Activated T-cell treated with anti-CD3 and anti-CD28 coated beads, Interleukin-2, amount 50 U/mL, for 72 hours (primary cell): ENCODE measurements around the gene EFCAB7. TPM values are rescaled to one million over a fixed set of nuclear protein-coding genes. Genes with fewer than 3 reads are reported as not detected.

Experiments used
- ATAC-seq, 2 donors: fragments of 150-1000 bp; cut with Tn5 transposase; replicated peaks in 1 of 2; 2 replicates each; pipeline ENCODE4 v1.10.0; 2021; ENCODE audit warnings: moderate library complexity in 2 of 2, mild to moderate bottlenecking in 1 of 2
- DNase-seq, 2 donors: peaks; one replicate each; pipeline ENCODE4 v3.0.0; 2021 to 2022; ENCODE audit warnings: mixed read lengths in 1 of 2
- H3K27ac Mint-ChIP-seq: one replicate; pipeline ENCODE4 v1.8.0; 2022; ENCODE audit warnings: mild to moderate bottlenecking, moderate library complexity, mixed read lengths
- H3K27me3 Mint-ChIP-seq: one replicate; pipeline ENCODE4 v1.8.0; 2022; ENCODE audit warnings: low read depth, mixed read lengths
- H3K36me3 Mint-ChIP-seq, 2 donors: one replicate each; pipeline ENCODE4 v1.8.0; 2022; ENCODE audit warnings: mixed read lengths in 2 of 2, mild to moderate bottlenecking in 1 of 2; ENCODE audit not compliant: insufficient read depth in 2 of 2
- H3K4me1 Mint-ChIP-seq: one replicate; pipeline ENCODE4 v1.8.0; 2022; ENCODE audit warnings: low read depth, mixed read lengths
- H3K4me3 Mint-ChIP-seq, 2 donors: one replicate each; pipeline ENCODE4 v1.8.0; 2022; ENCODE audit warnings: mild to moderate bottlenecking in 2 of 2, mixed read lengths in 2 of 2, moderate library complexity in 2 of 2
- H3K9me3 Mint-ChIP-seq, 2 donors: one replicate each; pipeline ENCODE4 v1.8.0; 2022; ENCODE audit warnings: mixed read lengths in 2 of 2
- total RNA-seq, 2 donors: library from RNA; stranded (reverse); gene quantifications; one replicate each; pipeline ENCODE4 v1.2.3, GENCODE V29; 2022

Gene EFCAB7, protein sequence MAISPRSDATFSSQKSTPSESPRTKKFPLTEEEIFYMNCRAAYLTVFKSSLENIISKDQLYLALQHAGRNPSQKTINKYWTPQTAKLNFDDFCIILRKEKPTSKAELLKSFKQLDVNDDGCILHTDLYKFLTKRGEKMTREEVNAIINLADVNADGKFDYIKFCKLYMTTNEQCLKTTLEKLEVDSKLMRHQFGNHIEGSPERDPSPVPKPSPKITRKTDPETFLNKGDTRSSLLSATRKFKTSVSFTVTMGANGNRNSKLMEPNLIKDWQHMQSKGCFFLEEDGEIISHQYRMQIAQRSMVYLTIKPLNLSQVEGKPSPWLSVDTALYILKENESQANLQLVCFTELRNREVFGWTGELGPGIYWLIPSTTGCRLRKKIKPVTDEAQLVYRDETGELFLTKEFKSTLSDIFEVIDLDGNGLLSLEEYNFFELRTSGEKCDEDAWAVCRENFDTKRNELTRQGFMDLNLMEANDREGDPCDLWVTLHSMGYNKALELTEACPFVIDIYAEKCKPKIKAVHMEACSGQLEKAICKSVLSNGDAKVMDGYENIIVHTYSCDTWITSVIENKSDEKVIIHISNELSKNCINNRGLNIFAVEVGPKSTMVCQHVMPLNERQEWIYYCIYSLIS
- 1 to 10 TPM; 7.2 to 7.5 TPM for total RNA-seq

DNA sequence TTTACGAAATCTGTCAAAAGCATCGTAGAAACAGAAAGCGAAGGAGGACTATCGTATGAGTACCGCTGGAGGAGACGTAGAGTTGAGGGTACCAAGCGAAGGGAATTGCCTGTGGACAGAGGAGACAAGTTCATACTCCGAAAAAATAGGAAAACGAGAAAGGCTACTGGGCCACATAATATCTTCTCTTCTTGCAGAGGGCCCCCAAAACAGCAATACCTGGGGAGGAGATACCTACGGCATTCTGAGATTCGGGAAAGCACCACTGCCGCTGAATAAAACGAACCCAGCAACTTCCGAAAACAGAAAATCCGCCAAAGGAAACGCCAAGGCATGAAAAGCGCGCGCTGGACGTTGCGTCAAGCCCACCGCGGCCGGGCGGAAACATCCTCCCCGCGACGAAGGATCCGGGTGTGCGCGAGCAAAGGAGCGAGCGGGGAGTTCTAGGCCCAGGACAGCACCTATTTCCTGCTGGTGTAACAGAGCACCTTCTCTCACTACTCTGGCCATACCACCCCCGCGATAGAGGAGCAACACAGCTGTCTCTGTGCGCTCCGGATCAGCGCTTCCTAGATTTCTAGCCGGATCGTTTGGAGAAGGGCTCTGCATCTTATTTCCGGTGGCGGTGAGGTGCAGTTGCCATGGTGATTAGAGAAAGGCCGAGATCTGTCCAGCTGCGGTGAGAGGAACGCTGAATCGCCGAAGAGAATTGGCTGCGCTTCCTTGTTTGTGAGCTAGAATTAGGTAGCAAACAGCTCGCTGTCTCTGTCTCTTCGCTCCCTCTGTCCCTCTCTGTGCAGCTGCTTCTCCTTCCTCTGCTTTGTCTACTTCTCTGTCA lies at the start of gene EFCAB7, which contains the start of gene ITGB3BP:
EFCAB7 (plus strand) TSS at position 635 of the 838 bp plus-strand sequence. CDS start 2,048 bp downstream, outside the sequence.
ITGB3BP (minus strand) TSS at position 335 of the 838 bp plus-strand sequence; CDS start at position 243, 92 bp downstream.
- Mint-ChIP-seq H3K9me3 (no peaks in the 10 kb centered on the region), H3K36me3 (peaks cover 2 to 5% of the 10 kb centered on the region in 2 donors), H3K27ac (peak within 1 kb of the TSS; percentile 100), H3K4me3 (peak within 1 kb of the TSS; percentile 94 to 100), H3K4me1 (peaks cover 34% of the 10 kb centered on the region), H3K27me3 (no peaks in the 10 kb centered on the region)
- peak; percentile 93 to 94 for ATAC-seq
- peak; percentile 86 to 89 for DNase-seq

GRCh38 chr1:63475761-63476160 lies 47.6 kb upstream of the EFCAB7 start:
- no peak for ATAC-seq
- no peaks in the 10 kb centered on the region for H3K9me3 Mint-ChIP-seq
- H3K4me3 Mint-ChIP-seq, result no peak overlapping the region
- no peaks in the 10 kb centered on the region for H3K4me1 Mint-ChIP-seq
- peaks cover 4 to 13% of the 10 kb centered on the region in 2 donors for H3K36me3 Mint-ChIP-seq
- H3K27me3 Mint-ChIP-seq, result no peaks in the 10 kb centered on the region
- no peak for DNase-seq
- H3K27ac Mint-ChIP-seq, result no peak overlapping the region

DNA sequence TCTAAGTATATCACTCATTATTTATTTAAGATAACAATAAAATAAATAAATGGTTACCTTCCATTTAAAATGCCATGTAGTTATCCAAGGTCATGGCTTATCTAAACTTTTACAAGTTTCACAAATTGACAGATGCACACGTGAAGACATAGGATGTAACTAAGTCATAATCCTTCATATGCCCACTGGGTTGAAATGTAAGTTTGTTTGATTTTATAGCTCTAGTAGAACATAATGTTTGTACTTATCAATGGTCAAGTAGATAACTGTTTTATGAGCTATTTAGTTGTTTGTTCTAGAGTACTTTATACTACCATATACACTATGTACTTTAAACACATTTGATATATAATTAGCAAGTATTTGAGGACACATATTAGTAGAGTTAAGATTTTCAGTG lies 43.3 kb upstream of the EFCAB7 start:
- DNase-seq (no peak), ATAC-seq (no peak)
- no peaks in the 10 kb centered on the region for H3K27me3 Mint-ChIP-seq
- H3K9me3 Mint-ChIP-seq, result no peaks in the 10 kb centered on the region
- H3K36me3 Mint-ChIP-seq, result peaks cover 3 to 7% of the 10 kb centered on the region in 2 donors
- H3K4me3 Mint-ChIP-seq, result no peak overlapping the region
- H3K27ac Mint-ChIP-seq, result no peak overlapping the region
- no peaks in the 10 kb centered on the region for H3K4me1 Mint-ChIP-seq

DNA sequence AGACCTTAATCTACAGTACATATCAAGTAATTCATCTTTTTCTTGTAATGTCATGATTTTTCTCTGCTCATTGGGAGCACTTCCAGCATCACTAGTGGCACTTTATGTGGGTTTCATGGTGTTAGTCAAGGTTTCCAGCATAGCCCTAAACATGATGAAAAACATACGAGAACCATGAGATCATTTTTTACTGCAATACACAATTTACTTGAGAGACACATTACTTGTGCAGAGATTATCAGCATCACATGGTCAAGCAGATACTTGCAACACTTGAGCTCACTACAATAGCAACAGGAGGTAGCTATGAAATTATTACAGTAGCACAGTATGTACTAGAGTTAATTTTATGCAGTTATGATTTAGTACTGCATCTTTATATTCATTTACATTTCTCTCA lies 36.7 kb upstream of the EFCAB7 start:
- H3K9me3 Mint-ChIP-seq, result no peaks in the 10 kb centered on the region

DNA sequence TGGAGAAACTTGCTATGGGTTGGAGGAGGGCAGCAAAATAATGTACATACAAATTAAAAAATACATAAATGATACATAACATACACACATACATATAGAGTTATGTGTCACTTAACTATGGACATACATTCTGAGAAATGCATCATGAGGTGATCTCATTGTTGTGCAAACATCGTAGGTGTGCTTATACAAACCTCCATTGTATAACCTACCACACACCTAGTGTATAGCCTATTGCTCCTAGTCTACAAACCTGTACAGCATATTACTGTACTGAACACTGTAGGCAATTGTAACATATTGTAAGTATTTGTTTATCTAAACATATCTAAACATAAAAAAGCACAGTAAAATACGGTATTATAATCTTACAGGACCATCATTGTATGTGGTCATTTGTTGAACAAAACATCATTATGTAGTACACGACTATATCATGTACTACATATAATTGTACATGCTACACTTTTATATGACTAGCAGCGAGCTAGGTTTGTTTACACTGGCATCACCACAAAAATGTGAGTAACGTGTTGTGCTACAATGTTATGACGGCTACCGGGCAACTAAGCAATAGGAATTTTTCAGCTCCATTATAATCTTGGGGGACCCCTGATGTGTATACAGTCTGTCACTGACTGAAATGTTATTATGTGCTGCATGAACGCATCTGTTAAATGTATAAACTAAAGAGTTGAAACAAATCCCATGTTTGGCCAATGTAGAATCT lies 35.8 kb upstream of the EFCAB7 start:
- Mint-ChIP-seq H3K36me3 (peaks cover 0 to 8% of the 10 kb centered on the region in 2 donors), H3K9me3 (no peaks in the 10 kb centered on the region), H3K27me3 (no peaks in the 10 kb centered on the region), H3K4me1 (peaks cover 2% of the 10 kb centered on the region), H3K4me3 (no peak overlapping the region), H3K27ac (no peak overlapping the region)
- ATAC-seq (no peak), DNase-seq (no peak)

More for the DNA sequence above, 36.7 kb upstream of the EFCAB7 start:
- H3K27ac Mint-ChIP-seq, result no peak overlapping the region
- DNase-seq (no peak), ATAC-seq (no peak)
- no peaks in the 10 kb centered on the region for H3K27me3 Mint-ChIP-seq
- no peaks in the 10 kb centered on the region for H3K4me1 Mint-ChIP-seq
- no peak overlapping the region for H3K4me3 Mint-ChIP-seq
- peaks cover 0 to 8% of the 10 kb centered on the region in 2 donors for H3K36me3 Mint-ChIP-seq

DNA sequence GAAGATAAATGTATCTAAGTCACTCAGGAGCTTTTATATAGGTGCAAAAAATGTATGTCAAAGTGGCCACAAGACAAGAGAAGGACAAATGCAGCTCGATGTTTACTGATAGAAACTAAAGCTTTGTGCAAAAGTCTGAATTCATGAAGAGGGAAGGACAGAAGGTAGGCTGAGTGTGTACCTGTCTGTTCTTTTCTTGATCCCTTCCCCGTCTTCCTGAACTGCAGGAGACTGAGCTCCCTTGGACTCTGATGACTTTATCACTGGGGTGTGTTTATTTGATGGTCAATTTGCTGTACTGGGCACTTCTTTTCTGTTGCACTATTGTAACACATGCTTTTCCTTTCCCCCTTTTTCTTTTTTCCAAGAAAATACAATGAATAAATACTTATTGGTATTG lies 25.7 kb upstream of the EFCAB7 start:
- no peak overlapping the region for H3K4me3 Mint-ChIP-seq
- peaks cover 3 to 6% of the 10 kb centered on the region in 2 donors for H3K36me3 Mint-ChIP-seq
- no peak overlapping the region for H3K27ac Mint-ChIP-seq
- H3K4me1 Mint-ChIP-seq, result peaks cover 2% of the 10 kb centered on the region
- no peaks in the 10 kb centered on the region for H3K9me3 Mint-ChIP-seq
- DNase-seq, result no peak
- H3K27me3 Mint-ChIP-seq, result no peaks in the 10 kb centered on the region
- no peak for ATAC-seq

DNA sequence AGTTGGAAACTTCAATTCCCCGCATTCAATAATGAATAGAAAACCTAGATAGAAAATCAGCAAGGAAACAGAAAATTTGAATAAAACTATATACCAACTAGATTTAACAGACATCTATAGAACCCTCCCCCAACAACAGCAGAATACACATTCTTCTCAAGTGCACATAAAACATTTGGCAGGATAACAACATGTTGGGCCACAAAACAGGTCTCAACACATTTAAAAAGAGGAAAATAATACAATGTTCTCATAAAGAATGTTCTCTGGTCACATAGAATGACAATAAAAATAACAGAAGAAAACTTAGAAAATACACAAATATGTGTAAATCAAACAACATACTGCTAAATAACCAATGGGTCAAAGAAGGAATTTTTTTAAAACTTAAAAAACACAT lies 25.2 kb upstream of the EFCAB7 start:
- no peaks in the 10 kb centered on the region for H3K9me3 Mint-ChIP-seq
- peaks cover 3 to 6% of the 10 kb centered on the region in 2 donors for H3K36me3 Mint-ChIP-seq
- H3K27me3 Mint-ChIP-seq, result no peaks in the 10 kb centered on the region
- DNase-seq, result no peak
- H3K4me1 Mint-ChIP-seq, result no peaks in the 10 kb centered on the region
- H3K27ac Mint-ChIP-seq, result no peak overlapping the region
- H3K4me3 Mint-ChIP-seq, result no peak overlapping the region
- ATAC-seq, result no peak

DNA sequence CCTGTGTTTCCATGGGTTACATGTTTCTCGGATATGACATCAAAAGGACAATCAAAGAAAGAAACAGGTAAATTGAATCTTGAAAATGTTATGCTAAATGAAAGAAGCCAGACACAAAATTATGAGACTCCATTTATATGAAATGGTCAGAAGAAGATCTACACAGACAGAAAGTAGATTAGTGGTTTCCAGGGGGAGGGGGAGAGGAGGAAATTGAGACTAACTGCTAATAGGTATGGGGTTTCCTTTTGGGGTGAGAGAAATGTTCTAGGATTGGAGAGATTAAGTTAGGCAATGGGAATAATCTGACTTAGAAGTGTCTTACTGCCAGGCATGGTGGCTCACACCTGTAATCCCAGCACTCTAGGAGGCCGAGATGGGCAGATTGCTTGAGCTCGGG lies 22.1 kb upstream of the EFCAB7 start:
- Mint-ChIP-seq H3K27ac (no peak overlapping the region), H3K9me3 (no peaks in the 10 kb centered on the region), H3K4me3 (no peak overlapping the region), H3K4me1 (no peaks in the 10 kb centered on the region), H3K36me3 (peaks cover 11 to 20% of the 10 kb centered on the region in 2 donors), H3K27me3 (no peaks in the 10 kb centered on the region)
- ATAC-seq (no peak), DNase-seq (no peak)

GRCh38 chr1:63506782-63507181 lies 16.5 kb upstream of the EFCAB7 start:
- no peak overlapping the region for H3K4me3 Mint-ChIP-seq
- no peaks in the 10 kb centered on the region for H3K9me3 Mint-ChIP-seq
- no peak for DNase-seq
- H3K4me1 Mint-ChIP-seq, result no peaks in the 10 kb centered on the region
- H3K27me3 Mint-ChIP-seq, result no peaks in the 10 kb centered on the region
- no peak overlapping the region for H3K27ac Mint-ChIP-seq
- no peak for ATAC-seq
- H3K36me3 Mint-ChIP-seq, result peaks cover 14 to 20% of the 10 kb centered on the region in 2 donors

DNA sequence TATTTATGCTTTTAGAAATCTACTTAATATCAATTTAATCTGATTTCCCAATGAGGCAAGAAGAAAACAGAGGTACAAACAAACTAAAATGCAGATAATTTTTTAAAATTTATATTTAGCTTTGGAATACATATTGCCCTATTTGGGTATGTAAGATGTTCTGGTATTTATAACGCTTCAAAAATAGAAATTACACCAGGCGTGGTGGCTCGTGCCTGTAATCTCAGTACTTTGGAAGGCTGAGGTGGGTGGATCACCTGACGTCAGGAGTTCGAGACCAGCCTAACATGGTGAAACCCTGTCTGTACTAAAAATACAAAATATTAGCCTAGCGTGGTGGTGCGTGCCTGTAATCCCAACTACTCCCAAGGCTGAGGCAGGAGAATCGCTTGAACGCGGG lies 13.6 kb upstream of the EFCAB7 start:
- H3K4me1 Mint-ChIP-seq, result no peaks in the 10 kb centered on the region
- DNase-seq (no peak), ATAC-seq (no peak)
- H3K27ac Mint-ChIP-seq, result no peak overlapping the region
- no peaks in the 10 kb centered on the region for H3K9me3 Mint-ChIP-seq
- no peak overlapping the region for H3K4me3 Mint-ChIP-seq
- no peaks in the 10 kb centered on the region for H3K27me3 Mint-ChIP-seq
- H3K36me3 Mint-ChIP-seq, result peaks cover 16 to 18% of the 10 kb centered on the region in 2 donors

DNA sequence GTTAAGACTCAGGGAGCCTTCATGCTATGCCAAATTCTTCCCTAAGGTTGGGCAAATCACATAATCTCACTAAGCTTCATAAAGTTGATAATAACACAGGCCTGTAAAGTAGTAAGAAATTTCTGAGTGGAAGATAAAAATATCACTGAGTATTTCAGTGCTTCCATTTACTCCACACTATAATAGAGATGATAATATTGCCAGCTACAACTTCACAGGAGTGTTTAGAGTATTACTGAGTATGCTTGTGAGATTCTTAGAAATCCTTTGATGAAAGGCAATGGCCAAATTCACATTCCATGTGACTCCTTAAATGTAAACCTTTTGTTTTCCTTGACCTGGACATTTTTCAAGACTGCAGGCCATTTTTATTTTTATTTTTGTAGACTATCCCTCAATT lies 10.7 kb upstream of the EFCAB7 start:
- H3K27me3 Mint-ChIP-seq, result no peaks in the 10 kb centered on the region
- no peak for DNase-seq
- ATAC-seq, result no peak
- H3K9me3 Mint-ChIP-seq, result no peaks in the 10 kb centered on the region
- H3K27ac Mint-ChIP-seq, result no peak overlapping the region
- no peaks in the 10 kb centered on the region for H3K4me1 Mint-ChIP-seq
- no peak overlapping the region for H3K4me3 Mint-ChIP-seq
- H3K36me3 Mint-ChIP-seq, result peaks cover 3 to 4% of the 10 kb centered on the region in 2 donors

DNA sequence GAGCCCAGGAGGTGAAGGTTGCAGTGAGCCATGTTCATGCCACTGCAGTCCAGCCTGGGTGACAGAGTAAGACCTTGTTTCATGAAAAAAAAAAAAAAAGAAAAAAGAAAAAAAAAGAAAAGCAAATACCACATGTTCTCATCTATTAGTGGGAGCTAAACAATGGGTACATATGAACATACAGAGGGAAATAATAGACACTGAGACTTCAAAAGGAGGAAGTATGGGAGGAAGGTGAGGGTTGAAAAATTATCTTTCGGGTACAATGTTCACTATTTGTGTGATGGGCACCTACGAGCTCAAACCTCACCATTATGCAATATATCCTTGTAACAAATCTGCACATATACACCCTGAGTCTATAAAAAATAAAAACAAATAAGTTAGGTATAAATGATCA lies 6.7 kb upstream of the EFCAB7 start:
- Mint-ChIP-seq H3K36me3 (peaks cover 3 to 4% of the 10 kb centered on the region in 2 donors), H3K4me1 (peaks cover 20% of the 10 kb centered on the region), H3K4me3 (no peak overlapping the region), H3K9me3 (no peaks in the 10 kb centered on the region), H3K27me3 (no peaks in the 10 kb centered on the region), H3K27ac (no peak overlapping the region)
- ATAC-seq (no peak), DNase-seq (no peak)
